ENCODE data around the gene HINFP. TPM values are rescaled to one million over a fixed set of nuclear protein-coding genes. Genes with fewer than 3 reads are reported as not detected.

The HINFP gene
- total and polyA plus RNA-seq, 9 of the 15 experiments (the other 6 are each of a cell fraction or from before 2014, with no cell fraction given): 13.8 to 34.1 (median 22.5) TPM

DNA sequence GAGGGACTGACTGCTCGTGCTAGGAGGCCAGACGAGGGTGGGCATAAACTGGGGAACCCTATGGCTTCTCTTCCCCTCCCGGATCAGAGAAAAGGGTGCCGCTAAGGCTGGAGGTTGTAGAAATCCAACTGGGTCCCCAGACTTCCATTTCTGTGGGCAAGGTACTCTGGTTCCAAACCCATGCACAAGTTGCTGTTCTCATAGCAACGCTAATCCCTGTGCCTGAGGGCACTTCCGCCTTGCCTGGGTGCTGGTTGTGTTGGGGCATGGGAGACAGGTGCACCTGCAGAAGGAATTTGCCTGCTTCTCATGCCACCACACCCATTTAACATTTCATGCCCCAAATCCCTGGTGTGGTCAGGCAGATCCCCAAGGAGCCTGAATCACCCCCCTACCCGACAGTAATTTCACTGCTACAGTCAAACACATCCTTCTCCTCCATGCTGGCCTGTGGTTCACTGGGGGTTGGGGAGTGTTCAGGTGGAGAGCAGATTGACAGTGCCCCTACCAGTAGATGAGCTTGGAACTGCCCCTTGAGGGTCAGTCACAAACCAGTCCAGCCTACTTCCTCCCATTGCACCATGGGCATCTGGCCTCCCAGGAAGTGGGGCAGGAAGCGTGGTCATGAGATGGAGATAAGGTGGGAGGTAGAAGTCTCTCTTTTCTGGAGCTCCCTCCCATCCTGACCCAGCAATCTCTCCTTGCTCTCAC is 13.1 kb upstream of the HINFP start (continued):
- TF ChIP-seq, protein P1, sequence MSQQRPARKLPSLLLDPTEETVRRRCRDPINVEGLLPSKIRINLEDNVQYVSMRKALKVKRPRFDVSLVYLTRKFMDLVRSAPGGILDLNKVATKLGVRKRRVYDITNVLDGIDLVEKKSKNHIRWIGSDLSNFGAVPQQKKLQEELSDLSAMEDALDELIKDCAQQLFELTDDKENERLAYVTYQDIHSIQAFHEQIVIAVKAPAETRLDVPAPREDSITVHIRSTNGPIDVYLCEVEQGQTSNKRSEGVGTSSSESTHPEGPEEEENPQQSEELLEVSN (IDR thresholded peaks at IDR 0.05; ENCODE audit: borderline replicate concordance in 1 of 2, extremely low read depth in 1 of 2, insufficient read depth in 1 of 2, insufficient read length in 1 of 2, low read depth in 1 of 2, low read length in 1 of 2, poor library complexity in 1 of 2, severe bottlenecking in 1 of 2): peak in 1 of 2 experiments; percentile 13
- no peak for TF ChIP-seq PHF8 (IDR thresholded peaks at IDR 0.05; ENCODE audit: borderline replicate concordance, low read length)
- TF ChIP-seq DPF2 (IDR thresholded peaks at IDR 0.05): peak; percentile 61; the same call in 1 of the 2 replicates
- peak; percentile 91 to 95 for TF ChIP-seq ETV6 (IDR thresholded peaks at IDR 0.05; ENCODE audit: borderline replicate concordance in 1 of 2, low read depth in 2 of 2, low read length in 1 of 2)
- no peak for TF ChIP-seq ETV6 (CRISPR knock-in tag; IDR thresholded peaks at IDR 0.05; ENCODE audit: borderline replicate concordance)
- TF ChIP-seq HCFC1 (IDR thresholded peaks at IDR 0.05; ENCODE audit: low read depth, low read length): no peak
- TF ChIP-seq, protein P2, sequence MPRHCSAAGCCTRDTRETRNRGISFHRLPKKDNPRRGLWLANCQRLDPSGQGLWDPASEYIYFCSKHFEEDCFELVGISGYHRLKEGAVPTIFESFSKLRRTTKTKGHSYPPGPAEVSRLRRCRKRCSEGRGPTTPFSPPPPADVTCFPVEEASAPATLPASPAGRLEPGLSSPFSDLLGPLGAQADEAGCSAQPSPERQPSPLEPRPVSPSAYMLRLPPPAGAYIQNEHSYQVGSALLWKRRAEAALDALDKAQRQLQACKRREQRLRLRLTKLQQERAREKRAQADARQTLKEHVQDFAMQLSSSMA (CRISPR knock-in tag; IDR thresholded peaks at IDR 0.05): no peak
- peak; percentile 39 to 58; a peak in 3 of 4 replicates for TF ChIP-seq KDM1A (IDR thresholded peaks at IDR 0.05)
- peak; percentile 63; the same call in 1 of the 2 replicates for TF ChIP-seq ELF2 (CRISPR knock-in tag; IDR thresholded peaks at IDR 0.05)
- TF ChIP-seq NBN (IDR thresholded peaks at IDR 0.05; ENCODE audit: low read depth): peak; percentile 41; the same call in 1 of the 2 replicates
- TF ChIP-seq ETV1 (tag; conservative IDR thresholded peaks at IDR 0.05; ENCODE audit: low read depth): peak; percentile 99
- TF ChIP-seq TAF1 (IDR thresholded peaks at IDR 0.05; ENCODE audit: control insufficient read depth, extremely low read depth, insufficient read depth, low read length, severe bottlenecking): peak; percentile 44
- peak; percentile 86; the same call in 1 of the 2 replicates for TF ChIP-seq SPI1 (IDR thresholded peaks at IDR 0.05; ENCODE audit: borderline replicate concordance, low read depth, low read length)
- no peak for TF ChIP-seq ILK (tag; IDR thresholded peaks at IDR 0.05; ENCODE audit: borderline replicate concordance, low read depth)
- TF ChIP-seq SP2 (IDR thresholded peaks at IDR 0.05; ENCODE audit: extremely low read depth, low read depth, low read length, poor library complexity, severe bottlenecking): peak; percentile 22
- TF ChIP-seq, protein P3, sequence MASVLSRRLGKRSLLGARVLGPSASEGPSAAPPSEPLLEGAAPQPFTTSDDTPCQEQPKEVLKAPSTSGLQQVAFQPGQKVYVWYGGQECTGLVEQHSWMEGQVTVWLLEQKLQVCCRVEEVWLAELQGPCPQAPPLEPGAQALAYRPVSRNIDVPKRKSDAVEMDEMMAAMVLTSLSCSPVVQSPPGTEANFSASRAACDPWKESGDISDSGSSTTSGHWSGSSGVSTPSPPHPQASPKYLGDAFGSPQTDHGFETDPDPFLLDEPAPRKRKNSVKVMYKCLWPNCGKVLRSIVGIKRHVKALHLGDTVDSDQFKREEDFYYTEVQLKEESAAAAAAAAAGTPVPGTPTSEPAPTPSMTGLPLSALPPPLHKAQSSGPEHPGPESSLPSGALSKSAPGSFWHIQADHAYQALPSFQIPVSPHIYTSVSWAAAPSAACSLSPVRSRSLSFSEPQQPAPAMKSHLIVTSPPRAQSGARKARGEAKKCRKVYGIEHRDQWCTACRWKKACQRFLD (CRISPR knock-in tag; IDR thresholded peaks at IDR 0.05): no peak
- TF ChIP-seq FOXK2 (conservative IDR thresholded peaks at IDR 0.05 in 1 of 2, IDR thresholded peaks at IDR 0.05 in 1 of 2; ENCODE audit: low read depth in 2 of 2): peak in 1 of 2 experiments; percentile 44; a peak in 1 of 4 replicates
- TF ChIP-seq, protein P4, sequence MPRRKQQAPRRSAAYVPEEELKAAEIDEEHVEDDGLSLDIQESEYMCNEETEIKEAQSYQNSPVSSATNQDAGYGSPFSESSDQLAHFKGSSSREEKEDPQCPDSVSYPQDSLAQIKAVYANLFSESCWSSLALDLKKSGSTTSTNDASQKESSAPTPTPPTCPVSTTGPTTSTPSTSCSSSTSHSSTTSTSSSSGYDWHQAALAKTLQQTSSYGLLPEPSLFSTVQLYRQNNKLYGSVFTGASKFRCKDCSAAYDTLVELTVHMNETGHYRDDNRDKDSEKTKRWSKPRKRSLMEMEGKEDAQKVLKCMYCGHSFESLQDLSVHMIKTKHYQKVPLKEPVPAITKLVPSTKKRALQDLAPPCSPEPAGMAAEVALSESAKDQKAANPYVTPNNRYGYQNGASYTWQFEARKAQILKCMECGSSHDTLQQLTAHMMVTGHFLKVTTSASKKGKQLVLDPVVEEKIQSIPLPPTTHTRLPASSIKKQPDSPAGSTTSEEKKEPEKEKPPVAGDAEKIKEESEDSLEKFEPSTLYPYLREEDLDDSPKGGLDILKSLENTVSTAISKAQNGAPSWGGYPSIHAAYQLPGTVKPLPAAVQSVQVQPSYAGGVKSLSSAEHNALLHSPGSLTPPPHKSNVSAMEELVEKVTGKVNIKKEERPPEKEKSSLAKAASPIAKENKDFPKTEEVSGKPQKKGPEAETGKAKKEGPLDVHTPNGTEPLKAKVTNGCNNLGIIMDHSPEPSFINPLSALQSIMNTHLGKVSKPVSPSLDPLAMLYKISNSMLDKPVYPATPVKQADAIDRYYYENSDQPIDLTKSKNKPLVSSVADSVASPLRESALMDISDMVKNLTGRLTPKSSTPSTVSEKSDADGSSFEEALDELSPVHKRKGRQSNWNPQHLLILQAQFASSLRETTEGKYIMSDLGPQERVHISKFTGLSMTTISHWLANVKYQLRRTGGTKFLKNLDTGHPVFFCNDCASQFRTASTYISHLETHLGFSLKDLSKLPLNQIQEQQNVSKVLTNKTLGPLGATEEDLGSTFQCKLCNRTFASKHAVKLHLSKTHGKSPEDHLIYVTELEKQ (CRISPR knock-in tag; IDR thresholded peaks at IDR 0.05): no peak
- TF ChIP-seq SUPT5H (IDR thresholded peaks at IDR 0.05): peak; percentile 68
- no peak for TF ChIP-seq ILF3 (IDR thresholded peaks at IDR 0.05; ENCODE audit: borderline replicate concordance)
